Psoas muscle (tissue), 8 donors: Measurements from ENCODE around the gene NKX1-1. TPM values are rescaled to one million over a fixed set of nuclear protein-coding genes. Genes with fewer than 3 reads are reported as not detected.

Experiments used
- ATAC-seq, 4 donors: fragments of 200-7000 bp; cut with Tn5 transposase; one replicate each; pipeline ENCODE4 v1.9.1; 2020; ENCODE audit warnings: moderate library complexity in 3 of 4, mild to moderate bottlenecking in 2 of 4
- DNase-seq, 2 donors: peaks; one replicate each; pipeline ENCODE4 v3.0.0-alpha.2; 2020
- H3K27ac ChIP-seq: fragments of 200-600 bp; one replicate; pipeline ENCODE4 v1.8.0; 2022
- H3K27me3 ChIP-seq, 3 donors: fragments of 200-600 bp in 1 of 3; one replicate each; pipeline versions ENCODE4 v1.6.1 to v1.8.0; 2013 to 2022; ENCODE audit warnings: low read length in 2 of 3, mild to moderate bottlenecking in 2 of 3, moderate library complexity in 1 of 3; ENCODE audit not compliant: insufficient read depth in 3 of 3
- H3K36me3 ChIP-seq, 2 donors: fragments of 200-600 bp in 1 of 2; one replicate each; pipeline versions ENCODE4 v1.6.1 to v1.8.0; 2013 to 2022; ENCODE audit warnings: low read depth in 1 of 2, mild to moderate bottlenecking in 1 of 2, moderate library complexity in 1 of 2; ENCODE audit not compliant: insufficient read depth in 1 of 2
- H3K4me1 ChIP-seq: fragments of 200-600 bp; one replicate; pipeline ENCODE4 v1.8.0; 2022
- H3K4me3 ChIP-seq: fragments of 200-600 bp; one replicate; pipeline ENCODE4 v1.8.0; 2022; ENCODE audit warnings: mild to moderate bottlenecking
- H3K9me3 ChIP-seq: fragments of 200-600 bp; one replicate; pipeline ENCODE4 v1.8.0; 2022
- CTCF ChIP-seq: fragments of 200-600 bp; IDR thresholded peaks from one replicate; pipeline ENCODE4 v1.8.0; 2022; ENCODE audit warnings: antibody characterized with exemption
- WGBS, 3 donors: extraction: QIAGEN DNeasy Blood & Tissue Kit; methylation state at CpG; one replicate each; pipeline versions ENCODE4 v1.1.6 to v1.1.7; 2013; 5-methylcytosine and 5-hydroxymethylcytosine counted together
- intact Hi-C, 2 donors: fragments of 100-400 bp; cut with DNase I; formaldehyde crosslinking; loops; one replicate each; pipeline versions ENCODE4 v1.11.0 to v1.14.2; 2022
- polyA plus RNA-seq, 3 donors: library from polyadenylated mRNA; stranded (reverse); fragments of 200-250 nt; gene quantifications; one replicate each; pipeline ENCODE4 v1.2.3, GENCODE V29; 2013
- total RNA-seq, 4 donors: library from RNA; stranded (reverse); fragmentation: NEBNext Ultra II Directional in 2 of 4; extraction: Animal tissue kit (Norgen Biotek cat#: 25700) in 2 of 4; gene quantifications; one replicate each; pipeline versions ENCODE4 v1.2.1 to v1.2.4, GENCODE V29; 2021 to 2023
- donor health status: healthy with polysubstance abuse.
- donor health status: DM: no; HTN: no; CAD: no; lungs with moderate emphysema.
- donor health status: Bipolar disorder and iron deficiency.
- donor health status: healthy.
- donor health status: DM: yes; HTN: yes; CAD: no.
- donor health status: DM: no; HTN: no; CAD: no.
- donor health status: DM: no; HTN: no; CAD: no.
- donor health status: DM: yes; HTN: yes; CAD: no.

NKX1-1 gene
- total and polyA plus RNA-seq, 7 donors = not detected

- 8 to 9% (median 8%) methylated on average over 20 to 22 of the region's 22 CpGs for WGBS, 3 donors
- intact Hi-C loops = no loop called here
- H3K4me3 ChIP-seq = no peak overlapping the region
- no peaks in the 10 kb centered on the region for H3K36me3 ChIP-seq
- H3K4me1 ChIP-seq = peaks cover 14% of the 10 kb centered on the region
- no peak for ATAC-seq
- peaks cover 5 to 96% (median 34%) of the 10 kb centered on the region in 3 donors for H3K27me3 ChIP-seq
- peak in 1 of 2 donors; percentile 41 for DNase-seq
- H3K27ac ChIP-seq = no peak overlapping the region
- TF ChIP-seq CTCF = no peak
- no peaks in the 10 kb centered on the region for H3K9me3 ChIP-seq
These were observed 2.2 kb upstream of the NKX1-1 start for GRCh38 chr4:1408418-1408817.

- Histone ChIP-seq H3K9me3 (no peaks in the 10 kb centered on the region), H3K36me3 (no peaks in the 10 kb centered on the region), H3K4me1 (peaks cover 14% of the 10 kb centered on the region), H3K27ac (no peak overlapping the region), H3K27me3 (peaks cover 5 to 96% (median 39%) of the 10 kb centered on the region in 3 donors), H3K4me3 (no peak overlapping the region)
- 3 to 4% (median 3%) methylated on average over 36 to 53 of the region's 53 CpGs for WGBS, 3 donors
- no peak for TF ChIP-seq CTCF
- intact Hi-C loops = no loop called here
- ATAC-seq = no peak
- DNase-seq = no peak
These were observed 1.6 kb upstream of the NKX1-1 start for GRCh38 chr4:1407657-1408333.

- ATAC-seq = no peak
These were observed 877 bp upstream of the NKX1-1 start for GRCh38 chr4:1406981-1407656.

GRCh38 chr4:1405636-1406393, 427 bp downstream of the NKX1-1 start:
- no peak overlapping the region for H3K4me3 ChIP-seq
- no peak for DNase-seq
- H3K27me3 ChIP-seq = peaks cover 5 to 97% (median 43%) of the 10 kb centered on the region in 3 donors
- no peak for ATAC-seq
- peaks cover 14% of the 10 kb centered on the region for H3K4me1 ChIP-seq
- H3K27ac ChIP-seq = no peak overlapping the region
- intact Hi-C loops = no loop called here
- H3K36me3 ChIP-seq = no peaks in the 10 kb centered on the region
- WGBS, 3 donors = 3 to 6% (median 5%) methylated on average over 53 to 90 of the region's 90 CpGs
- TF ChIP-seq CTCF = no peak
- no peaks in the 10 kb centered on the region for H3K9me3 ChIP-seq

More at GRCh38 chr4:1406981-1407656, 877 bp upstream of the NKX1-1 start:
- no peak for TF ChIP-seq CTCF
- H3K36me3 ChIP-seq = no peaks in the 10 kb centered on the region
- H3K9me3 ChIP-seq = no peaks in the 10 kb centered on the region
- H3K4me1 ChIP-seq = peaks cover 14% of the 10 kb centered on the region
- peaks cover 5 to 96% (median 46%) of the 10 kb centered on the region in 3 donors for H3K27me3 ChIP-seq
- H3K27ac ChIP-seq = no peak overlapping the region
- no peak for DNase-seq
- 4 to 7% (median 6%) methylated on average over 46 to 50 of the region's 50 CpGs for WGBS, 3 donors
- H3K4me3 ChIP-seq = no peak overlapping the region
- intact Hi-C loops = no loop called here
